GM18519 (cell line): ENCODE results near the gene COX19.
"Not testable (repeated sequence)": the region's sequence is repeated elsewhere in the genome, so short reads cannot be mapped to it uniquely, and the experiment has no call there.

Experiments
- ATAC-seq: cut with Tn5 transposase; IDR thresholded peaks from one replicate; pipeline ENCODE4 v1.9.1; 2021; ENCODE audit warnings: mild to moderate bottlenecking, moderate library complexity; ENCODE audit not compliant: unreplicated experiment, low FRiP score

Gene COX19

GRCh38 chr7:931871-932650 is 43.3 kb downstream of the COX19 start:
- ATAC-seq = no peak

- no peak for ATAC-seq
Measured at GRCh38 chr7:930975-931758, 44.2 kb downstream of the COX19 start.

- no peak for ATAC-seq
Measured at GRCh38 chr7:929311-929711, 46.0 kb downstream of the COX19 start.

GRCh38 chr7:927031-927671 is 48.2 kb downstream of the COX19 start:
- no peak for ATAC-seq

GRCh38 chr7:926061-927030 is 49.0 kb downstream of the COX19 start:
- ATAC-seq = no peak

- ATAC-seq = no peak
Measured at GRCh38 chr7:925601-926000, 49.7 kb downstream of the COX19 start.

- ATAC-seq = no peak
Measured at GRCh38 chr7:924541-925231, 50.7 kb downstream of the COX19 start.

- not testable (repeated sequence) for ATAC-seq
Measured at GRCh38 chr7:924042-924441, 51.3 kb downstream of the COX19 start.

- ATAC-seq = peak; percentile 43
Measured at GRCh38 chr7:923108-924041, 52.0 kb downstream of the COX19 start.

GRCh38 chr7:922334-923107 is 52.8 kb downstream of the COX19 start:
- ATAC-seq = no peak

GRCh38 chr7:921581-922333 is 53.6 kb downstream of the COX19 start:
- ATAC-seq = no peak

- ATAC-seq = no peak
Measured at GRCh38 chr7:921071-921461, 54.3 kb downstream of the COX19 start.

- no peak for ATAC-seq
Measured at GRCh38 chr7:920351-921070, 54.8 kb downstream of the COX19 start.

- ATAC-seq = no peak
Measured at GRCh38 chr7:919924-920341, 55.4 kb downstream of the COX19 start.

GRCh38 chr7:919114-919442 is 56.3 kb downstream of the COX19 start:
- ATAC-seq = no peak

GRCh38 chr7:918441-919113 is 56.8 kb downstream of the COX19 start:
- no peak for ATAC-seq
